ENCODE results near the gene DMXL1.

Gene DMXL1

GRCh38 chr5:119291056-119291455, 220.2 kb downstream of the DMXL1 start:
- DNase-seq = no peak

- no peak for DNase-seq
Measured at GRCh38 chr5:119291877-119292276, 221.0 kb downstream of the DMXL1 start.

GRCh38 chr5:119292701-119293515, 222.0 kb downstream of the DMXL1 start:
- DNase-seq = no peak

DNA sequence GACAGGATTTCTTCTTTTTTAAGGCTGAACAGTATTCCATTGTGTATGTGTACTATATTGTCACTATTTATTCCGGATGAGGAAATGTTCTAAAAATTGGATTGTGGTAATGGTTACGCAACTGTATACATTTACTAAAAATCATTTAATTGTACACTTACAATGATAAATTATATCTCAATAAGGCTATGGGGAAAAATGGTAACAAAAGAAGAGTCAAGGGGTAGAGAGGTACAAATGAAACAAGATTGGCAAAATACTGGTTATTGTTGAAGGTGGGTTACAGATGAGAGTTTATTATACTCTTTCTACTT, 222.6 kb downstream of the DMXL1 start:
- no peak for DNase-seq

Data from DMS53 (cell line).